GM21786 (cell line): ENCODE data around the gene NEK3.
"Not testable (repeated sequence)": the region's sequence is repeated elsewhere in the genome, so short reads cannot be mapped to it uniquely, and the experiment has no call there.

Experiments used
- ATAC-seq: cut with Tn5 transposase; IDR thresholded peaks from one replicate; pipeline ENCODE4 v1.9.1; 2021; ENCODE audit not compliant: unreplicated experiment

The NEK3 gene

DNA sequence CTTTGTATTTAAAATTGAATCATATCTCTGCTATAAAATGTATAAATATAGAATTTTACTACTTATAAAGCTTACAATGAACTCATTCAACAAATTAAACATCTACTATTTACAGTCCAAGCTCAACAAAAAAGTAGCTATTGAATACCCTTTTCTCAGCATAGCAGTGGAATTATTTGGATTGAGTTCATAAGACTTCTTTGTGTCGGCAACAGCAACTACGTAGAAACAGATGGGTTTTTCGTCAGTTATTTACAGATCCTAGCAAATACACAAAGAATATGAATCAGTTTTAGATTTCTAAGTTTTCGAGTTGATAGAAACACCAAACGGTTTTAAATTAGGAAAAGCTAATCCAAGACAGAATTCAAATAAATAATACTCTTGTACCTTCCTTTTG is 10.4 kb upstream of the NEK3 start:
- no peak for ATAC-seq

- no peak for ATAC-seq
Observed at GRCh38 chr13:52165411-52165810, 6.0 kb upstream of the NEK3 start.

- no peak for ATAC-seq
Observed at GRCh38 chr13:52164989-52165388, 5.6 kb upstream of the NEK3 start.

GRCh38 chr13:52163878-52164277 is 4.5 kb upstream of the NEK3 start:
- not testable (repeated sequence) for ATAC-seq

GRCh38 chr13:52162279-52163101 is 3.1 kb upstream of the NEK3 start:
- ATAC-seq: no peak

GRCh38 chr13:52161181-52161646 is 1.8 kb upstream of the NEK3 start:
- no peak for ATAC-seq

DNA sequence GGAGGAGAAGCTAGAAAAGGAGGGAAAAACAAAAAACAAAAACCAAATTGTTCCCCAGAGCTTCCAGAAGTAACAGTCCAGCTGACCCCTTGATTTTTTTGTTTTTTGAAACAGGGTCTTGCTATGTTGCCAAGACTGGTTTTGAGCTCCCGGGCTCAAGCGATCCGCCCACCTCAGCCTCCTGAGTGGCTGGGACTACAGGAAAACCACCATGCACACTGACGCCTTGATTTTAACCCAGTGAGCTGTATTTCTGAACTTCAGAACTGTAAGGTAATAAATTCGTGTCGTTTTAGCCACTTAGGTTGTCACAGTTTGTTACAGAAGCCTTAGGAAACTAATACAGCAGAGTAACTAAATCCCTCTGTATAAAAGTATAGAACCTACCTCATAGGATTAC is 1.1 kb upstream of the NEK3 start:
- no peak for ATAC-seq

GRCh38 chr13:52160053-52160452 is 656 bp upstream of the NEK3 start:
- no peak for ATAC-seq

GRCh38 chr13:52158629-52159158 is 703 bp downstream of the NEK3 start:
- ATAC-seq: peak; percentile 47

- no peak for ATAC-seq
Observed at GRCh38 chr13:52156724-52157261, 2.6 kb downstream of the NEK3 start.

DNA sequence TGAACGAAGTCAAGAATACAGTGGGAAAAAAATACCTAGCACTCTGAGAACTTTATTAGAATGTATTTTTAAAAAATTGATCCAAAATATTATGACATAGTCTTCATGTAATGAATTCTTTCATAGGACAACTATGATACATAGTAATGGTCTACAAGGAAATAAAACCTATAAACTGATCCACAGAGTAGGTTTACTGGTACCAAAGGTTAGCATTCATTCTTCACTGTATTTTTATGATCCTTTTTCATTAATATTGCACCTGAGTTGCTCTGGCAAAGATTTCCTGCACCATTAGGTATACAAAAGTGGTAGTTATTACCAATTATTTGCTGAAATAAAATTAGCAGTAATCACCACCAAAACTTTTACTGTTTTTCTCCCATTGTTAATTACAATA is 4.2 kb downstream of the NEK3 start:
- ATAC-seq: no peak

DNA sequence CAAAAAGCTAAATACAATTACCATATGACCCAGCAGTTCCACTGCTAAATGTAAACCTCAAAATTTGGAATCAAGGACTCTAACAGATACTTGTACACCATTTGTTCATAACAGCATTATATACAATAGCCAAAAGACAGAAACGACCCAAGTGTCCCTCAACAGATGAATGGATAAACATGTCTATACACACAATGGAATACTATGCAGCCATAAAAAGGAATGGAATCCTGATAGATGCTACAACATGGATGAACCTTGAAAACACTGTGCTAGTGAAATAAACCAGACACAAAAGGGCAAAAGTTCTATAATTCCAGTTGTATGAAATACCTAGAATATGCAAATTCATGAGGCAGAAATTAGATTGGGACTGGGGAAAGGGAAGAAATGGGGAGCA is 12.2 kb downstream of the NEK3 start:
- no peak for ATAC-seq

DNA sequence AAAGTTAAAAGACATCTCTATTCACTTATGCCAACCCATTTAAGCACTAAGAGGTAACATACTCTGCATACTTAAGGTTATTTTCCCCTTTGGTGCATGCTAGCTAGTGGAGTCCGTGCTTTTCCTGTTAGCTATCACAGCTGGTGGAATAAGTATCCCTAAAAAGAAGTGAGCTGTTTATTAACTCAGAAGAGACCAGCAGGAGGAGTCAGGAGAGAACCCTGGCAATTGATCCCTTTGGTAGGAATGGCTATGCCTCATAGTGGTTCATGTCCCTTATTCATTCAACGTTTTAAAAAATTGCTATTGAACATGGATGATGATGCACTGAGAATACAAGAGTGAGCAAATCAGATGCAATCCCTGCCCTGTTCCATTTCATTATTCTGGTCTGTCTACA is 18.1 kb downstream of the NEK3 start:
- ATAC-seq: no peak

- no peak for ATAC-seq
Observed at GRCh38 chr13:52137489-52137888, 21.9 kb downstream of the NEK3 start.

GRCh38 chr13:52136763-52137162 is 22.6 kb downstream of the NEK3 start:
- ATAC-seq: no peak

DNA sequence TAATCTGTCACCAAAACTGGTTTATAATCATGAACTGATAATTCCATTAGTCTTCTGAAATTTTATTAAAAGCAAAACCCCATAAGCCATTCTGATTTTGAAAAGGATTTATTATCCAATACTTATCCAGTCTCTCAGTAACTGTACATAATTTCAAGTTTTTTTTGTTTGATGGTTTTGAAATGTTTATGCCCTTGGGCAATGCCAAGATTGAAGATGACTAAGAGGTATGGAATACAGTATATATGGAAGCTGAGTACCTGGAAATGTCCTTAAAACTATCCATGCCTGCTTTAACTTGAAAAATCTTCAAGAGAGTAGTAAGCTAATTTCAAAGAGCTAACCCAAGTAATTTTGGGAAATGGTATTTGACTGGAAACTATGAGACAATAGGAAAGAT is 28.8 kb downstream of the NEK3 start:
- no peak for ATAC-seq

- ATAC-seq: peak; percentile 70
Observed at GRCh38 chr13:52128714-52129700, 30.4 kb downstream of the NEK3 start, which contains the start of gene NEK5. NEK5 (minus strand) TSS chr13:52129073; CDS start chr13:52127482, 1,591 bp downstream.

DNA sequence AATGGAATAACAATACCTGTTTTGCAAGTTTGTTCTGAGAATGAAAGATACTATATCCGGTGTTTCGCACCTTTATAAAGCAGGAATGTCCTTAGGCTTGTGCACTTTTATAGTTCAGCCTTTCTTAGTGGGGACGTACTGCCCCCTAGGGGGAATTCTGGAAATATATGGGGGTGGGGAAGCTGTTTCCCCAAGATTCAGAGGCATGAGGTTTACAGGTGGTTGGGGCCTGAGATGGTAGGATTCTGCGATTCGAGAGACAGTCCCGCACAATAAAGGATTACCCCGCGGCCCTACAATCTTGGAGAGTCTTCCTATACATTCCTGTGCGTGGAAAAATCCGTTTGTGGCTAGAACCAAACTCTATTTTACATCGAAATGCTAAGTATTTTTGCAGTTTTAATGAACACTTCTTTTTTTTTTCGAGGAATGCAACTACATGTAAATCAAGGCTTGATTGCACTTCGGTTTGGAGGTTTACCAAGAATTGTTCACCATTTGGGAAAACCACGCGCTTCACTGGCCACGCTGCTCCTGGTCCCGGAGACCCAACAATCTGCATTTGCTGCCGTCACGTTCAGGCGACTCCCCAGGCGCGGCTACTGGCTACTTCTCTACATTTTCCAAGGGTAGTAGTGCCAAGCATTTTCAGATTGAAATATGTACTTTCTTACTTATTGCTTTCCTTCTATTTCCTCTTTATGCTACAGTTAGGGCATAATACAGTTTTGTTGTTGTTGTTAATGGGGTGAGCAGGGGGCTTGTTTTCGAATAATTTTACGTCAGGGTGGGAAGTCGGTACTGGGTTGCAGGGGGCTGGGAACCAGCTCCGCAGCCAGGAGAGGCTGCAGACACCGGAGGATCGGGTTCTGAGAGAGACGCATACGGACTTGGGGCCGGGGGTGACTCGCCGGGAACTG is 31.4 kb downstream of the NEK3 start:
- peak; percentile 64 for ATAC-seq

DNA sequence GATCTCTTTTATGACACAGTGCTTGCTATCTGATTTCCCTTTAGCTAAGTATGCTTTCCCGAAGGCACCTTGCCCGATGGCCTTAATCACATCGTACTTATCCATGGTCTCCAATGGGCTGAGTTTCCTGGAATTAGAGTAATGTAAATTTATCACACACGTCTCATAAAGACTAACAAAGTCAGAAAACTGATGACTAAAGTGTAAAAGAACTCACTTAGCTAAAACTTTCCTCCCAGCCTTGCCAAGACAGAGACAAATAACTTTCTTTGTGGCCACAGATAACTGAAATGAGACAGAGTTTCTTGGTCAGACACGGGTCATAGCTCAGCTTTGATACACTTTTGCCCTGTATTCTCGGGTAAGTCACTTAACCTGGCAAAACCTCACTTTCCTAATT is 32.0 kb downstream of the NEK3 start:
- ATAC-seq: peak; percentile 7

DNA sequence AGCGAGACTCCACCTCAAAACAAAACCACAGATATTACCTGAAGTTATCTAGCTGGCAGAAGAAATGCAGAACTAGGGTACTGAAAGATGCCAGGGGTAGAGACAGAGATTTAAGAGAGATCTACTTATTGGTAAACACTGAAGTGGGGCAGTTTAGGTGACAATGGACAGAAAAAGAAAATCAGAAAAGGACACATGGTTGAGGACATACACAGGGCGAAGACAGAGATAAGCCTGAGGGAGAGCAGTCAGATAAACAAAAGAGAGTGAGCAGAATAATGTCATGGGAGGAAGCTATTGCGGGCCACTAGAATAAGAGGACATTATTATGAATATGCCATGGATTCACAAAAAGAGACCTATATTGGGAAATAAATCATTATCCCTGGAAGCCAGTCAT is 33.9 kb downstream of the NEK3 start:
- ATAC-seq: no peak
